ENCODE measurements around the gene ZNF678.

GRCh38 chr1:227707846-227708245 is 144.5 kb downstream of the ZNF678 start:
- TF ChIP-seq RAD21 (IDR thresholded peaks at IDR 0.05 in 1 of 2, conservative IDR thresholded peaks at IDR 0.05 in 1 of 2; ENCODE audit: low read depth in 2 of 2, low read length in 2 of 2) (no peak), CTCF (IDR thresholded peaks at IDR 0.05; ENCODE audit: control extremely low read depth in 1 of 3, insufficient read depth in 1 of 3, low read depth in 1 of 3, low read length in 3 of 3) (no peak), HDAC2 (IDR thresholded peaks at IDR 0.05; ENCODE audit: borderline replicate concordance in 1 of 2, low read depth in 2 of 2, low read length in 2 of 2) (no peak)

All from H1 (cell line).